GM12892 (cell line): ENCODE measurements around the gene ADAMTS13.

ENCODE experiments used
- DNase-seq: peaks from one replicate; pipeline ENCODE4 v3.0.0; 2011; ENCODE audit not compliant: insufficient read length
- FAIRE-seq: peaks from 2 replicates; lab custom pipeline; 2011; peaks lifted over from hg19 to GRCh38; lab: Jason Lieb, UNC
- POLR2A ChIP-seq: IDR thresholded peaks from 2 replicates; pipeline ENCODE4 v1.6.1; 2011; ENCODE audit warnings: low read depth, low read length, control low read depth
- POLR2AphosphoS5 ChIP-seq: IDR thresholded peaks from 2 replicates; pipeline ENCODE4 v1.6.1; 2011; ENCODE audit warnings: low read depth, low read length, control low read depth
- TAF1 ChIP-seq: IDR thresholded peaks from 2 replicates; pipeline ENCODE4 v1.6.1; 2011; ENCODE audit warnings: low read depth, mild to moderate bottlenecking, control low read depth, low read length, borderline replicate concordance

The ADAMTS13 gene

DNA sequence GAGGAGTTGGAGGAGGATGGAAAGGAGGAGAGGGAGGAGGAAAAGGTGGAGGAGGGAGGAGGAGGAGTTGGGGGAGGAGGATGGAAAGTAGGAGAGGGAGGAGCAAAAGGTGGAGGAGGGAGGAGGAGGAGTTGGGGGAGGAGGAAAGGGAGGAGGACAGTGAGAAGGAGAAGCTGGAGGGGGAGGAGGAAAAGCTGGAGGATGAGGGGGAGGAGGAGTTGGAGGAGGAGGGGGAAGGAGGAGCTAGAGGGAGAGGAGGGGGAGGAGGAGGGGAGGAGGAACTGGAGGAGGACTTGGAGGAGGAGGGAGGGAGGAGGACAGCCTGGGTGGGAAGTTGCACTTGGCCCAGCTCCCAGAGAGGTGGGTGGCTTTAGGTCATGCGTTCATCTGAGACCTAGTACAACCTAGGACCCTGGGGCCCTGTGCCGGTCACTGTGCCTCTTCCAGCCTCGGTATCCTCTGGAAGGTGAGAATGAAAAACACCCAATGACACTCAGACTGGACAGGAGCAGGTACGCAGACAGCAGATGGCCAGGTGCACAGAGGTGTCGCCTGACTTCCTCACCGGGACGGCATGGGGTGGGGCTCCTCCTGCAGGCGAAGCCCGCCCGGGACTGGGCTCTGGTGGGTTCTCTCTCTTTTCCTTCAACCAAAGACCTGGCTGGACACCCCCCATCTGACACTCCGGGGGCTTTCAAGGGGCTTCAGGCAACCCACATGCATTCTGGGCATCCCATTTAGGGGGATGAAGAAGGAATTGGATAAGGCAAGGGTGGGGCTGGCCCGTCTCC is 68.9 kb downstream of the ADAMTS13 start:
- no peak for DNase-seq
- no peak for FAIRE-seq

DNA sequence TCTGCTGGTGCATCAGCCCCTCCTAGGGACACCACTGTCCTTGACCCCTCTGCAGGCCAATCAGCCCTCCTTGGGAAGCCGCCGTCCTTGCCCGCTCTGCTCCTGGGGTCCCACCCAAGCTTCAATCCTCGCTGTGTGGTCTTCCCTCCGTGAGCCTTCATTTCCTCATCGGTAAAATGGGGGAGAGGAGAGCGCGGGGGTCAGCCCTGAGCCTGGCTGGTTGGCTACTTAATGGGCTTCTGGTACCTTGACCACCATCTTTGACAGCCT is 69.4 kb downstream of the ADAMTS13 start:
- FAIRE-seq (no peak), DNase-seq (no peak)
- no peak for TF ChIP-seq POLR2AphosphoS5
- TF ChIP-seq POLR2A = no peak
- no peak for TF ChIP-seq TAF1

More for the DNA sequence above, 68.9 kb downstream of the ADAMTS13 start:
- no peak for TF ChIP-seq POLR2A
- TF ChIP-seq POLR2AphosphoS5 = no peak
- TF ChIP-seq TAF1 = no peak

DNA sequence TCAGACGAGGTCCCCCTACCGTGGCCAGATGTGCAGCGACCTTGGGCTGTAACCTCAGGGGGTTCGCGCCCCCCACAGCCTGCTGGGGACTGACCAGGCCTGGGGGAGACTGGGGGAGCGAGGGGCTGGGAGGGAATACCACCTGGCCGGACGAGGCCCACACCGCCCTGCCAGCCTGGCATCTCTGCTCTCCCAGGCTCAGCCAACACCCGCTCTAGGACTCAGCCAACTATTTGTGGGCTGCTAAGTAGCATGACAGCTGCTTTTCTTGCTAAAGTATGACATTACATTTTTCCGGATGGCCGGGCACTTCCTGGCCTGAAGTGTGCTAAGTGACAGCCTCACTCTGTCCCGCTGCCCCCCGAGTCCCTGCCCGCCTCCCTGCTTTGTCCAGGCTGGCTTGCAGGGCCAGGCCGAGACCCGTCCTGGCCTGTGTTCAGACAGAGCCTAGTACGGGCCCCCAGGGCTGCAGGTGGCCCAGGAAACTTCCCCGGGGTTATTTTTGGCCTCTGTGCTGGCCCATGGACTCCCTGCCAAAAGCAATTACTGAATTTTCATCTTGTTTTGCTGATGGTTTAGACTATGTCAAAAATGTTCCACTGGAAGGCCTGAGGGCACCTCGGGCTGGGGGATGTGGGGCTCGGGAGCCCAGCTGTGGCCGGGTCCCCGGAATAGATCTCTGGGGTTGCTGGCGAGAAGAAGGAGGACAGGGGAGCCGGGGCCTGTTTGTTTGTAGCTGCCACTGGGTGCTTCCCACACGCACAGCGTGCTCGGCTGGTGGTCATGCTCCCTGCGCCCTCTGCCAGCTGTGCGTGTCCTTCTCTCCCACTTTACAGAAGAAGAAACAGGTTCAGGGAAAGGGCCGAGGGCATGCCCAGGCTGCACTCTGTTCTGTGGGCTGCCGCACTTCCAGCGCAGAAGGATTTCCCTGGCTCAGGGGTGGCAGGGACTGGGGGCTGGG is 70.2 kb downstream of the ADAMTS13 start:
- DNase-seq = no peak
- TF ChIP-seq TAF1 (no peak), POLR2AphosphoS5 (no peak), POLR2A (no peak)
- no peak for FAIRE-seq

GRCh38 chr9:133493428-133493827 is 71.3 kb downstream of the ADAMTS13 start:
- TF ChIP-seq TAF1 (no peak), POLR2A (no peak), POLR2AphosphoS5 (no peak)
- no peak for FAIRE-seq

DNA sequence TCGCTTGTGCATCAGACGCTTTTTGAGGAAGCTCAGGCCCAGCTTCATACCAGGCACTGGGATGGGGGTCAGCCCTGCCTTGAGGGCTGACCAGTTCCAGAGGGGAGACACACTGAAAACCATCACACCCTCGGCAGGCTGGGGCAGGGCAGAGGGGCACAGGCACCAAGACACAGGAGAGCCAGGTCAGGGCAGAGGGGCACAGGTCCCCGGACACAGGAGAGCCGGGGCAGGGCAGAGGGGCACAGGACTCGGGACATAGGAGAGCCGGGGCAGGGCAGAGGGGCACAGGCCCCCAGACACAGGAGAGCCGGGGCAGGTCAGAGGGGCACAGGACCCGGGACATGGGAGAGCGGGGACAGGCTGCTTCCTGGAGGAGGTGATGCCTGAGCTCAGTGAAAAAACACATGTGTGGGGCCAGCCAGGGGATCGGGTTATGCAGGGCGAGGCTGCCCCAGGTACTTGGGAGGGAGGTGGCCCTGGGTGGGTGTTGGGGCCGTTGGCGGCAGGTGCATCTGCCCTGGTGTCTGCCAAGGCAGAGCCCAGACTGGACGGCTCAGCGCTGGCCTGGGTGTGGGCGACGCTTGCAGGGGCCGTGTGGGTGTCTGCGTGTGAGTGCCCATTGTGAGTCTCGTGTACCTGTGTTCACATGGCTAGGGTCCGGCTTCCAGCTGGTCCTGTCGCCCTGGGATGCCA is 71.8 kb downstream of the ADAMTS13 start:
- no peak for FAIRE-seq
- TF ChIP-seq TAF1 (no peak), POLR2A (no peak), POLR2AphosphoS5 (no peak)
- no peak for DNase-seq

More at GRCh38 chr9:133493428-133493827, 71.3 kb downstream of the ADAMTS13 start:
- no peak for DNase-seq

GRCh38 chr9:133494636-133495326 is 72.6 kb downstream of the ADAMTS13 start:
- no peak for FAIRE-seq
- no peak for TF ChIP-seq TAF1
- TF ChIP-seq POLR2AphosphoS5 = no peak
- TF ChIP-seq POLR2A = no peak
- no peak for DNase-seq

GRCh38 chr9:133495327-133496293 is 73.4 kb downstream of the ADAMTS13 start:
- TF ChIP-seq POLR2A = no peak
- no peak for TF ChIP-seq TAF1
- no peak for TF ChIP-seq POLR2AphosphoS5
- no peak for FAIRE-seq

GRCh38 chr9:133496861-133497842 is 75.0 kb downstream of the ADAMTS13 start:
- FAIRE-seq (no peak), DNase-seq (no peak)
- no peak for TF ChIP-seq TAF1
- no peak for TF ChIP-seq POLR2A
- no peak for TF ChIP-seq POLR2AphosphoS5

More at GRCh38 chr9:133495327-133496293, 73.4 kb downstream of the ADAMTS13 start:
- no peak for DNase-seq
